CD8-positive, alpha-beta memory T cell (primary cell): ENCODE data around the gene MGMT. TPM values are rescaled to one million over a fixed set of nuclear protein-coding genes. Genes with fewer than 3 reads are reported as not detected.
A peak's percentile ranks its signal among the peaks of the same experiment; 100 is the strongest.

Experiments
- CTCF ChIA-PET: fragments of 350-600 bp; sonication (Branson Sonifier 250); formaldehyde crosslinking; loops from one replicate; lab custom pipeline; 2021; ENCODE audit warnings: antibody characterized with exemption; lab: Charles Lee
- POLR2A ChIA-PET: fragments of 350-600 bp; sonication (Branson Sonifier 250); formaldehyde crosslinking; loops from one replicate; lab custom pipeline; 2021; ENCODE audit warnings: antibody characterized with exemption; lab: Charles Lee
- DNase-seq, 5 donors: peaks; one replicate each; pipeline versions ENCODE4 v3.0.0 to v3.0.0-alpha.2; 2020 to 2022; ENCODE audit warnings: mixed read lengths in 1 of 5
- H3K27ac ChIP-seq: one replicate; pipeline ENCODE4 v1.7.0; 2013; ENCODE audit warnings: low read depth, mild to moderate bottlenecking, low read length, moderate library complexity
- H3K27me3 ChIP-seq: 2 replicates; pipeline ENCODE4 v1.7.0; 2013; ENCODE audit warnings: low read length, mild to moderate bottlenecking; ENCODE audit not compliant: insufficient read depth, poor library complexity, severe bottlenecking
- H3K36me3 ChIP-seq: 2 replicates; pipeline ENCODE4 v1.7.0; 2013; ENCODE audit warnings: mild to moderate bottlenecking, low read length, moderate library complexity; ENCODE audit not compliant: insufficient read depth
- H3K4me1 ChIP-seq: 2 replicates; pipeline ENCODE4 v1.7.0; 2013; ENCODE audit warnings: mild to moderate bottlenecking, low read length, moderate library complexity; ENCODE audit not compliant: insufficient read depth
- H3K4me3 ChIP-seq: 2 replicates; pipeline ENCODE4 v1.7.0; 2013; ENCODE audit warnings: mild to moderate bottlenecking, low read length
- H3K9me3 ChIP-seq: 2 replicates; pipeline ENCODE4 v1.7.0; 2013; ENCODE audit warnings: mild to moderate bottlenecking, low read length
- H3K27ac Mint-ChIP-seq, 8 donors: one replicate each; pipeline ENCODE4 v1.8.0; 2020 to 2021; ENCODE audit warnings: mixed read lengths in 8 of 8, mild to moderate bottlenecking in 6 of 8, inconsistent platforms in 3 of 8, moderate library complexity in 3 of 8
- H3K27me3 Mint-ChIP-seq, 2 donors: one replicate each; pipeline ENCODE4 v1.8.0; 2020 to 2021; ENCODE audit warnings: mixed read lengths in 2 of 2, mild to moderate bottlenecking in 1 of 2, moderate library complexity in 1 of 2
- H3K36me3 Mint-ChIP-seq, 3 donors: one replicate each; pipeline ENCODE4 v1.8.0; 2020 to 2021; ENCODE audit warnings: mixed read lengths in 3 of 3, inconsistent platforms in 1 of 3, mild to moderate bottlenecking in 1 of 3
- H3K4me1 Mint-ChIP-seq, 3 donors: one replicate each; pipeline ENCODE4 v1.8.0; 2020 to 2021; ENCODE audit warnings: mixed read lengths in 3 of 3, inconsistent platforms in 1 of 3, mild to moderate bottlenecking in 1 of 3
- H3K4me3 Mint-ChIP-seq, 7 donors: one replicate each; pipeline ENCODE4 v1.8.0; 2020 to 2021; ENCODE audit warnings: mixed read lengths in 7 of 7, mild to moderate bottlenecking in 6 of 7, moderate library complexity in 4 of 7, inconsistent platforms in 2 of 7
- H3K9me3 Mint-ChIP-seq, 5 donors: one replicate each; pipeline ENCODE4 v1.8.0; 2020 to 2022; ENCODE audit warnings: mixed read lengths in 5 of 5, mild to moderate bottlenecking in 3 of 5, moderate library complexity in 2 of 5, inconsistent platforms in 1 of 5
- polyA plus RNA-seq: library from polyadenylated mRNA; unstranded; fragments of 300-500 nt; fragmentation: Illumina TruSeq; gene quantifications from one replicate; pipeline ENCODE4 v1.2.3, GENCODE V29; 2021
- total RNA-seq, 2 experiments: library from RNA; stranded (reverse); gene quantifications; one replicate each; pipeline ENCODE4 v1.2.3, GENCODE V29; 2021

Gene MGMT
- total and polyA plus RNA-seq, 3 experiments from 2014 or later, result 19.7 to 31.7 (median 22.4) TPM

DNA sequence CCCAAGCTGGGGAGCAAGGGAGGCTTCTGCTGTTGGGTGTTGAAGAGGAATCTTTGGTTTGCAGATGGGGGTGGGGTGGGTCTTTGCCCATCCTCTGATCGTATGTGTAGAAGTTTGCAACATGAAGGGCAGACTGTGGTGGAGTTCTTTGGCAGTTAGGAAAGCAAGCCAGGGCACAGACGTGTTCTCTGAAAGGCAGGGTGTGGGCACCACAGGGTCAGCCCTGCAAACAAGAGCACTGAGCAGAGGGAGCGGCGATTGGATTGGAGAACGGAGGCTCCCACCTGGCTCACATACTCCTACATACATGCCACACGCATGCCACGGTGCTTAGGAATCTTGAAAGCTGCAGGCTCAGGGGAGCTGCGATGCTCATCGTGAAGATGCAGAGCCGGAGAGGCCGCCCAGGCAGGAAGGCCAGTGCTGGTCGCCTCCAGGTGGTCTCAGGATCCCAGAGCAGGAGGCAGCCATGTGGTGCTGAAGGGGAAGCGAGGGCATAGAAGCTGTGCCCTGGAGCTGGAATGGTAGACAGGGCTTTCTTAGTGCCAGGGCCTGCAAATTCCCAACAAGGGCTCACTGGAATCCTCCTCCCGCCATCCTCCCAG, 149.0 kb downstream of the MGMT start:
- ChIA-PET CTCF (no interaction called here), POLR2A (no interaction called here)
- no peak overlapping the region for H3K27ac Mint-ChIP-seq
- Histone ChIP-seq H3K9me3 (no peaks in the 10 kb centered on the region), H3K4me3 (no peak overlapping the region), H3K27ac (no peak overlapping the region), H3K36me3 (no peaks in the 10 kb centered on the region), H3K4me1 (no peaks in the 10 kb centered on the region), H3K27me3 (no peaks in the 10 kb centered on the region)
- no peak for DNase-seq
- no peaks in the 10 kb centered on the region for H3K27me3 Mint-ChIP-seq
- H3K9me3 Mint-ChIP-seq, result peaks cover 0 to 76% (median 8%) of the 10 kb centered on the region in 5 donors
- peak overlapping the region in 1 of 7 donors; percentile 64 for H3K4me3 Mint-ChIP-seq
- H3K36me3 Mint-ChIP-seq, result peaks cover 3 to 69% (median 11%) of the 10 kb centered on the region in 3 donors
- peaks cover 5 to 32% (median 19%) of the 10 kb centered on the region in 3 donors for H3K4me1 Mint-ChIP-seq

DNA sequence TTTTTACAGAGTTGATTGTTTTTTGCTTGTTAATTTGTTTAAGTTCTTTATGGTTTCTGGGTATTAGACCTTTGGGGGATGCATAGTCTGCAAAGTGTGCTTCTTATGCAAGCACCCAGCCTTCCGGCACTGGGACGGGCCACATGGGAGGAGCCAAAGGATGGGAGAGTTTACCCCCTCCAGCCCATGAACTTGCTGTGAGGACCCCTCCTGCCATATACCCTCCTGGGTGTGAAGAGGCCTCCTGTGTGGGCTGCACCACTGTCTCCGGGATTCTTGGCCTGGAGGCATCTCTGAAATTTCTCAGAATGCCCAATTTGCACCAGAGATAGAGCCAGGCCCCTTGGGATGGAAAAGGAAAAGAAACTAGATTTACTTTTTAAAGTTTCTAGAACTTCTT, 150.7 kb downstream of the MGMT start:
- Histone ChIP-seq H3K27ac (no peak overlapping the region), H3K27me3 (no peaks in the 10 kb centered on the region), H3K9me3 (no peaks in the 10 kb centered on the region), H3K36me3 (no peaks in the 10 kb centered on the region), H3K4me3 (no peak overlapping the region), H3K4me1 (no peaks in the 10 kb centered on the region)
- H3K4me3 Mint-ChIP-seq, result no peak overlapping the region
- POLR2A ChIA-PET, result no interaction called here
- H3K4me1 Mint-ChIP-seq, result peaks cover 5 to 32% (median 13%) of the 10 kb centered on the region in 3 donors
- no peak for DNase-seq
- H3K9me3 Mint-ChIP-seq, result peaks cover 0 to 79% (median 8%) of the 10 kb centered on the region in 5 donors
- no peaks in the 10 kb centered on the region for H3K27me3 Mint-ChIP-seq
- H3K27ac Mint-ChIP-seq, result no peak overlapping the region
- CTCF ChIA-PET, result no interaction called here
- peaks cover 2 to 72% (median 8%) of the 10 kb centered on the region in 3 donors for H3K36me3 Mint-ChIP-seq

DNA sequence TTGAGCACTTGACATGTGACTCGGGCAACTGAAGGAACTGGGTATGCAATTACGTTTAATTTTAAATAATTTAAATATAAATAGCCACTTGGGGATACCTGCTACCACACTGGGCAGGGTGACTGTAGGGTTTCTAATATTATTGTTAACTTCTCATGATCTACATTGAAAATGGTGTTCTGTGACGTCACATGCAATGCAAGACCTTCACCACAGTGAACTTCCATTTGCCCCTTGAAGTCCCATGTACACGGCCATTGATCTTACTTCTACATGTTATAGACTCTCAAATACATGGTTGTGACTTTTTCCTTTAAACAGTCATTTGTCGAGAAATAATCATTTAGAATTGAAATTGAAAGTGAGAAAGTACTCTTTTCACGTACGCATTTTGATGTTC, 154.0 kb downstream of the MGMT start:
- peaks cover 5 to 24% (median 17%) of the 10 kb centered on the region in 3 donors for H3K4me1 Mint-ChIP-seq
- POLR2A ChIA-PET, result no interaction called here
- H3K4me3 Mint-ChIP-seq, result no peak overlapping the region

DNA sequence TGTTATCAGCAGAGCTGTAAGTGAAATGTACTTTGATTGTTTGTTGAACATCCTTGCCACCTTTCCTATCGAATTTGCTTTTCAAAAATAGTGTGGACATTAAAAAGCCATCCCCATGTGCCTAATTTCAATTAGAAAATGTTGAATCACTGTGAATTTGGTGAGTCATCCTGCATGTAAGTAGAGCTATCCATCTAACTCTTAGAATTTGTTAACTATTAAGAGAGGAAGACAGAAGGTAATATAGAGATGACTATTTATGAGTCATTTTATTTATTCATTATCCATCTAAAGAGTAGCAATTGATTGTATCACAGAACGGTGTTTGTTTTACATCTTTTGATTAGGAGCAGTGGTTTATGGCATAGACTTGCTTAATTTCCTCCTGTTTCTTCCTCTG, 154.7 kb downstream of the MGMT start:
- CTCF ChIA-PET, result no interaction called here

More for the DNA sequence above, 154.0 kb downstream of the MGMT start:
- Histone ChIP-seq H3K4me3 (no peak overlapping the region), H3K4me1 (no peaks in the 10 kb centered on the region), H3K27ac (no peak overlapping the region), H3K36me3 (no peaks in the 10 kb centered on the region), H3K27me3 (no peaks in the 10 kb centered on the region), H3K9me3 (no peaks in the 10 kb centered on the region)
- Mint-ChIP-seq H3K27me3 (no peaks in the 10 kb centered on the region), H3K36me3 (peaks cover 0 to 74% (median 12%) of the 10 kb centered on the region in 3 donors), H3K27ac (no peak overlapping the region), H3K9me3 (peaks cover 0 to 78% (median 8%) of the 10 kb centered on the region in 5 donors)
- DNase-seq, result no peak
- CTCF ChIA-PET, result no interaction called here

DNA sequence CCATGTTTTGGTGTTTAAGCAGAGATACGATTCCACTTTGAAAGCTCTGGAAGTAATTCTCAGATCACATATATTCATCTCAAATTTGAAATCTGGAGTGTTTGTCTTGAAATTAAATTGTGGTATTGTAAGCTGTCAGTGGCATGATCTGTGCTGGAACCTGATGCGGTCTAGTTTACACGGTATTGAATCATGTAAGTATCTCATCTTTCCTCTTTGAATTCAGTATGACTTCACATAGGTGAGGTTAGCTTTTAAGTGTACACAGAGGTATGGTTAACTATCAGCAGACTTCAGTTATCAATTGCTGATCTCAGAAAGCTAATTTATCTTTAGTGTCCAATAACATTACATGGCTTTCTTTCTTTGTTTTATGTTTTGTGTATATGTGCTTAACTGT, 155.2 kb downstream of the MGMT start:
- Histone ChIP-seq H3K4me3 (no peak overlapping the region), H3K27me3 (no peaks in the 10 kb centered on the region), H3K27ac (no peak overlapping the region), H3K4me1 (no peaks in the 10 kb centered on the region), H3K36me3 (no peaks in the 10 kb centered on the region), H3K9me3 (no peaks in the 10 kb centered on the region)
- Mint-ChIP-seq H3K4me1 (peaks cover under 1 to 20% (median 18%) of the 10 kb centered on the region in 3 donors), H3K27me3 (no peaks in the 10 kb centered on the region), H3K27ac (no peak overlapping the region), H3K4me3 (no peak overlapping the region), H3K9me3 (peaks cover 0 to 76% (median 5%) of the 10 kb centered on the region in 5 donors), H3K36me3 (peaks cover 0 to 72% (median 8%) of the 10 kb centered on the region in 3 donors)
- no peak for DNase-seq
- POLR2A ChIA-PET, result no interaction called here
- CTCF ChIA-PET, result no interaction called here

More for the DNA sequence above, 154.7 kb downstream of the MGMT start:
- H3K27ac Mint-ChIP-seq, result peak overlapping the region in 1 of 8 donors; percentile 26
- POLR2A ChIA-PET, result no interaction called here
- Histone ChIP-seq H3K9me3 (no peaks in the 10 kb centered on the region), H3K4me3 (no peak overlapping the region), H3K27me3 (no peaks in the 10 kb centered on the region), H3K27ac (no peak overlapping the region), H3K36me3 (no peaks in the 10 kb centered on the region), H3K4me1 (no peaks in the 10 kb centered on the region)
- peaks cover 5 to 22% (median 19%) of the 10 kb centered on the region in 3 donors for H3K4me1 Mint-ChIP-seq
- peaks cover 0 to 76% (median 8%) of the 10 kb centered on the region in 5 donors for H3K9me3 Mint-ChIP-seq
- peaks cover 0 to 72% (median 10%) of the 10 kb centered on the region in 3 donors for H3K36me3 Mint-ChIP-seq
- H3K4me3 Mint-ChIP-seq, result no peak overlapping the region
- H3K27me3 Mint-ChIP-seq, result no peaks in the 10 kb centered on the region
- no peak for DNase-seq

DNA sequence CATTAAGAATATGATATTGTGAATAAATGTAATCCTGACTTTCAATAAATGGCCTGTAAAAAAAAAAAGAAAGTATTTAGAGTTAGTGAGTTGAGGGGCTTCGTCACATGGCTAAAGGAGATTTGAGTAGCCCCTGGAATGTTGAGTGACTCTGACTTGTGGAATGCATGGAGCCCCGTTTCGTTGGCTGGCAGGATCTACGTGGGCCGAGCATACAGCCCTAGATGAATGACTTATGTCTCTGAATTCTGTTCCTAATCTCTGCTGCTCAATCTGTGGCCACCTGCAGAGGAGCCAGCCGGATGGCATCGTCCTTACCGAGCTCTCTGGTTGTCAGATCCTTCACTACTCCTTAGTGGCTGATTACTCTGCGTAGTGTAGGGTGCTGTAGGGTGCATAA, 155.7 kb downstream of the MGMT start:
- Mint-ChIP-seq H3K9me3 (peaks cover 0 to 76% (median 4%) of the 10 kb centered on the region in 5 donors), H3K27ac (no peak overlapping the region), H3K36me3 (peaks cover 0 to 72% (median 9%) of the 10 kb centered on the region in 3 donors), H3K4me1 (peaks cover 0 to 17% (median 16%) of the 10 kb centered on the region in 3 donors), H3K4me3 (no peak overlapping the region), H3K27me3 (no peaks in the 10 kb centered on the region)
- H3K27ac ChIP-seq, result no peak overlapping the region
- H3K9me3 ChIP-seq, result no peaks in the 10 kb centered on the region
- POLR2A ChIA-PET, result no interaction called here
- no peak for DNase-seq
- H3K4me3 ChIP-seq, result no peak overlapping the region
- H3K4me1 ChIP-seq, result no peaks in the 10 kb centered on the region
- no peaks in the 10 kb centered on the region for H3K27me3 ChIP-seq
- CTCF ChIA-PET, result no interaction called here
- no peaks in the 10 kb centered on the region for H3K36me3 ChIP-seq

DNA sequence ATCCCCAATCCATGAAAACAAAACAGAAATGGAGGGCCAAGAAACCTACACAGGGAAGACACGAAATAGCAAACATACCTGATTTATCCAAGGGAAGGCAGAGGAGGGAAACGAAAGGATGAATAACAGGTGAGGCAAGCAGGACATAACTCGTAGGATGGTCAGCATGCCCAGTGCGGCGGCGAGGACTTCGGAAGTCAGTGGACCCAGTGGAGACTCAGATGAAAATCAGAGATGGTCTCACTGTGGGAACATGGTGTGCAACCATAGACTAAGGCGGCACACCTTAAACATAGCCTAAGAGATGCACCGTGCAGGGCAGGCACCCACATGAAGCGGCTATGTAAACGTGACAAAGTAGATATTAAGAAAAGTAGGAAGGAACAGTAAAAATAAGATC, 157.5 kb downstream of the MGMT start:
- no peak for DNase-seq
- Mint-ChIP-seq H3K27me3 (no peaks in the 10 kb centered on the region), H3K9me3 (peaks cover 0 to 82% (median 10%) of the 10 kb centered on the region in 5 donors), H3K36me3 (peaks cover 6 to 79% (median 11%) of the 10 kb centered on the region in 3 donors), H3K4me3 (no peak overlapping the region), H3K4me1 (peaks cover 0 to 14% (median 9%) of the 10 kb centered on the region in 3 donors), H3K27ac (no peak overlapping the region)
- H3K27ac ChIP-seq, result no peak overlapping the region
- H3K4me3 ChIP-seq, result no peak overlapping the region
- ChIA-PET POLR2A (no interaction called here), CTCF (no interaction called here)
- no peaks in the 10 kb centered on the region for H3K27me3 ChIP-seq
- H3K36me3 ChIP-seq, result no peaks in the 10 kb centered on the region
- H3K9me3 ChIP-seq, result no peaks in the 10 kb centered on the region
- no peaks in the 10 kb centered on the region for H3K4me1 ChIP-seq

DNA sequence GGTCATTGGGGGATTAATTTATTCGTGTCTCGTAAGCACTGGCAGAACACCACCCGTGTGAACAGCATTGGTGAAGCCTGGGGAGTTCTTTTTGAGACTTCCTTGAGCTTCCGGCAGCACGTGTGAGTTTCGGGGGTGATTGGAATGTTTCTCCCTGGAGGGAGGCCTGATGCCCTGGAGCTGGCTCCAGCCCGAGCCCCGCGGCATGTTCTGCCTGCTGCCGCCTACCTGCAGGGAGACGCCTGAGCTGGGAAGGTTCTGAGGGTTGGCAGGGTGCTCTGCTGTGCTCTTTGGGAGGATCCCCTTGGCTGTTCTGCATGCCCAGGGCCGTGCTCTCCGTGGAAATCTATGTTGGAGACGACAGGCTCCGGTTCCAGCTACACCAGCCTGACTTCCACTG, 159.3 kb downstream of the MGMT start:
- Mint-ChIP-seq H3K4me3 (no peak overlapping the region), H3K27me3 (no peaks in the 10 kb centered on the region), H3K27ac (peak overlapping the region in 1 of 8 donors; percentile 29), H3K4me1 (peaks cover 4 to 10% (median 4%) of the 10 kb centered on the region in 3 donors), H3K36me3 (peaks cover 8 to 78% (median 12%) of the 10 kb centered on the region in 3 donors), H3K9me3 (peaks cover 0 to 82% (median 13%) of the 10 kb centered on the region in 5 donors)
- Histone ChIP-seq H3K9me3 (no peaks in the 10 kb centered on the region), H3K27ac (no peak overlapping the region), H3K36me3 (no peaks in the 10 kb centered on the region), H3K27me3 (no peaks in the 10 kb centered on the region), H3K4me1 (no peaks in the 10 kb centered on the region), H3K4me3 (no peak overlapping the region)
- CTCF ChIA-PET, result no interaction called here
- DNase-seq, result no peak
- POLR2A ChIA-PET, result no interaction called here
